ENCODE data around the gene CAPN9.

The CAPN9 gene

DNA sequence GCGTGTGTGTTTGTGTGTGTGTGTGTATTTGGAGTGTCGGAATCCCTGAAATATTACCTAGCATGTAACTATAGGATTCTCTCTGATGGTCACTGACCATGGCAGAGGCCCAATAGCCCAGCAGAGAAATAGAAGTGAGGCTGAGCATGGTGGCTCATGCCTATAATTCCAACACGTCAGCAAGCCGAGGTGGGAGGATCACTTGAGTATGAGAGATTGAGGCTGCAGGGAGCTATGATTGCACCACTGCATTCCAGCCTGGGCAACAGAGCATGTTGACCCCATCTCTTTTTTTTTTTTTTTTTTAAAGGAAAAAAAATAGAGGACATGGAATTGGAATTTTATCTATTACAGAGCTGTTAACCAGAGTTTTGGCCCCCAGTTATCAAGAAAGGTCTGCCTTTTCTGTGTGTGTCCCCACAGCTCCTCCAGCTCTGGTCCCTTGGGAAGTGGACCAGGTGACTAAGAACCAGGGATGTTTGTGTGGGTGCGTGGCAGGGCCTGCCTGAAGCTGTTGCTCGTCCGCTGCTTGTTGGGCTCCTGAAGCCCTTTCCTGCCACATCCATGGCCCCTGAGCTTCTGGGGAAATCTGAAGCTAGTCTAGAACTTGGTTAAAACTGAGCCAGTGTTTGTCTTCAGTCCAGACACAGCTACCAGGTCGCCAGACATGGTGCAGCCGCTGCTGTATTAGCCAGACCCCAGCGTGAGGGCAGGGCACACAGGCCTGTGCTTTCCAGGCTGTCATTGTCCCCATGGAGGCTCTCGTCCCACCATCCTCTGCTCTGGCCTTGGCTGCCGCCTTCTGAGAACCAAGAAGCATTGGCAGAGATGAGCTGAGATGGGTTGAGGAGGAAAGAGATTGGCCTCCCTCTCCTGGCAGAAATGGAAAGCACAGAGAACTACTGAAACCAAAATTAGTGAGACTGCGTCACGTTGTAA is 25.5 kb downstream of the CAPN9 start:
- no peak for DNase-seq

DNA sequence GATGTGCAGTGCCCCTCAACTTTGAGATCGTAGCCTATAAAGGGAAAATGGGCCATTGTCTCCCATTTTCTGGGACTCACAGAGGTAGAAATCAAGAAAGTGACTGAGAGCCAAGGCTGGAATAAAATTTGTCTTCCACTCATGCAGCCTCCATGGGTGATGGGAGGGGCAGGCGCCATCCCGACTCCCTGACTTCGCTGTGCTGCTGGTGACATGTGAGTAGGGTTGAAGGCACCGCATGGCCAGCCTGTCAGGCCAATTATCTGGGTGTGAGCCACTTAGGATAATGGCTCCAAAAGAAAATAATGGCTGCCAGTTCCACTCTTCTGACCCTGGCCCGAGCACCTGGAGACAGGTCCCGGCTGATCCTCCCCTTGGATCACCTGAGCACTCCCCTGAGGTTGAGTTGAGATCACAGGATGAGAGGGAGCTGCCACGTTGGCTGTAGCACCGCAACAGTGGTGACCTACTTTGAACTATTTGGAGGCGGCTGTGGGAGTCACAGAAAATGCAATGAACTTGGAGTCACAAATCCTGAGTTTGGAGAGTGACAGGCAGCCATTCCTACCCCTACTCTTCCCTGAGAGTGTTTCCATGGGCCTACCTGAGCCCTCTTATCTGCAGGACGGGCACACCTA is 26.3 kb downstream of the CAPN9 start:
- peak; percentile 5 for DNase-seq

DNA sequence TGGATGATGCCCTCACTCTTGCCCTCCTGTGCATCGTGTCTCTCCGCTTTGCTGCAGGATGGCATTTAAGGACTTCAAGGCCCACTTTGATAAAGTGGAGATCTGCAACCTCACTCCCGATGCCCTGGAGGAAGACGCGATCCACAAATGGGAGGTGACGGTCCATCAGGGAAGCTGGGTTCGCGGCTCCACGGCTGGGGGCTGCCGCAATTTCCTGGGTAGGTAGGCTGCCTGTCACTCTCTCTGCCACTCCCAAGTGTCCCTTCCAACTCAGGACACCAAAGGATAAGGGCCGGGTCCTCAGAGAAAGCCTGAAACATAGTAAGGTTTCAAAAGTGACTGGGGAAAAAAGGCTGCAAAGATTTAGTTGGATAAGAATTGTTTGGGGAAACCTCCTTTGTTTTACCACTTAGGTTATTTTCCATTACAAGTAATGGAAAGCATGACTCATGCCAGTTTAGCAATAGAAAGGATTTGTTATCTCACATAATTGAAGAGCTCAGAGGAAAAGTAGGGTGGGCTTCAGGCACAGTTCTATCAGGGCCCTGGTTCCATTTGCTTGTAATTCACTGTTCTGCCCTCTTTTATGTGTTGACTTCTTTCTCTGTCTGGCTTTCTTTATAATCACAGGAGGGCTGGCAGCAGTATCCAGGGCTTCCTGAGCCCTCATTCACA is 31.9 kb downstream of the CAPN9 start:
- DNase-seq, result no peak

DNA sequence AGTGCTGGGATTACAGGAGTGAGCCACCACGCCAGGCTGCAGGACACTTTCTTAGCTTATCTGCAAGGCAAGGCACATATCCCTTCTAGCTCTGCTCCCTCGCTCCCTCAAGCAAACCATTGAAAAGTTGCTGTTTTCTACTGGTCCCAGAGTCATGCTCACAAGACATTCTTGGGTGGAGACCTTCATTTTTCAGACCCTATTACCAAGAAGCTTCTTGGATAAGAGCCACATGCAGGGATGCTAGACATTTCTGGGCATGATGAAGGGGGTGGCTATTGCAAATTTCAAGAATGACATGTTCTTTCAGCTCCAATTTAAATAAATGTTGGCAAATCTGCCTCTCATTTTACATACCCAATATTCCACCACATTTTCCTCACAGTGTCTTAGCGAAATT is 33.9 kb downstream of the CAPN9 start:
- DNase-seq, result no peak

DNA sequence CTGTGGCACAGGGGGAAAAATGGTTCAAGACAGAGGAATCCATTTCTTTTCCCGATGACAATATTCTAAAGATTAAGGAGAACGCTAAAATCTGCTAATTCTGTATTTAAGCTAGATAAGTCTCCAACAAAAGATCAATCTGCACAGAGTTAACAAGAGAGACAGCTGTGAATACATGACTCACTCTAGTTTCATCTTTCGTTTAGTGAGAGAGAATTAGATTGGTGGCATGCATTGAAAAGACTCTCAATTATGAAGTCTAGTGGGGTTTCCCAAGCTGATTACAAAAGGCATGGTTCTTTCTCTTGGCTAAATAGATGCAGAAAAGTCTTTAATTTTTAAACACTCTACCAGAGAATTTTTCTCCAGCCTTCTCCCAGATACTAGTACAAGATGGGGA is 34.4 kb downstream of the CAPN9 start:
- no peak for DNase-seq

DNA sequence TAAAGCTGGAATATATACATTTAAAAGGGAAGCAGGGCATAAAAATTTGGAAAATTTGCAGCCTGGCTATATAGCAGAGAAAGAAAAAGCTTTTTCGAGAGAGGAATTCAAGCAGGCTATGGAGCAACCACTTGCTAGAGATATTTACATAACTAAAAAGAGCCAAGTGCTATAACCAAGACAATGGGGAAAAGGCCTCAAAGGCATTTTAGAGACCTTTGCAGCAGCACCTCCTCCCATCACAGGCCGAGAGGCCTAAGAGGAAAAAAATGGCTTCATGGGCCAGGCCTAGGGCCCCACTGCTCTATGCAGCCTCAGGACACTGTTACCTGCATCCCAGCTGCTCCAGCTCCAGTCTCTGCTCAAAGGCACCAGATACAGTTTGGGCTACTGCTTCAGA is 37.0 kb downstream of the CAPN9 start:
- no peak for DNase-seq

DNA sequence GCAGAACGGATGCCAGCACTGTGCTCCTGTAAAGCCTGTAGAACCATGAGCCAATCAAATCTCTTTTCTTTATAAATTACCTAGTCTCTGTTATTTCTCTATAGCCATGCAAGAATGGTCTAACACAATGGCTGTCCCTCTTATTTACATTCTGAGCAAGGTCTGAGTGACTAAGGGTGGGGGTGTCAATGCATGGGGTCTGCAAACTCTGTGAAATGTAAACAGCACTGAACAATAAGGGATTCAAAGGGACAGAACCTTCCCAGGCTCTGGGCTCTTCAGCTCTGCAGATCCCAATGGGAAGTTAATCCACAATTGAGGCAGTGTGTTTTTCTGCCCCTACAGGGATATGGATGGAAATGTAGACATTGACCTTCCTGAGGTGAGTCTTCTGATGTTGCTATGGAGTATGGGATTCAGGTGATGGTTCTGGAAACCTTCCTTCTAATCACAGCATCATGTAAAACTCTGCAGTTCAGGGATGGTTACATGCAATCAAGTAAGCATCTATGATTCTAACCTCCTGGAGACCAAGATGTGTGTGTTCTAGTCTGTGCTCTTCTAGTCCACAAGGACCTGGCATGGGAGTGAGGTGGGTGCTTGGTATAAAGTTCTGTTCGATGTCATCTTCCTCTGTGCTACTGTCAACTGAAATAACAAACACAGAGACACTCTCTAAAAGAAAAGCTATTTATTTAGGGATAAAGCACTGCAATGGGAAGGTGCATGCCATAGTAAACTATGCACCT is 38.6 kb downstream of the CAPN9 start:
- no peak for DNase-seq

DNA sequence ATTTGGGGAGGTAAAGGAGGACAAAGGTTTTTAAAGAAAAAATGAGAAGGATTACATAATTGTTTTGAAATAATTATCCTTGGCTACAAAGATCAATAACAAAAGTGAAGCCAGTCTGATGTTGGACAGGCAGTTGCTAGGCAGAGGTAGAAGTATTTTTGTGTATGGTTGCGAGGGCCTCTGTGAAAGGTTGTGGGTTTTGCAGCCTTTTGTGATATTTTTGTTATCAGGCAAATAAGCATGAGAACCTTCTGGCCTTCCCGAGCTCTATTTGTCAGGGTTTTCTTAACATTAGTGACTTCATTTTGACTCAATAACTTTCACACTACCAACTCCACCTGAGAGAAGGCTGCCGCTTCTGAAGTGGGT is 39.2 kb downstream of the CAPN9 start:
- DNase-seq, result no peak

- DNase-seq, result no peak
Observed at GRCh38 chr1:230787471-230787870, 40.3 kb downstream of the CAPN9 start.

GRCh38 chr1:230788561-230789275 is 41.5 kb downstream of the CAPN9 start:
- DNase-seq, result no peak

DNA sequence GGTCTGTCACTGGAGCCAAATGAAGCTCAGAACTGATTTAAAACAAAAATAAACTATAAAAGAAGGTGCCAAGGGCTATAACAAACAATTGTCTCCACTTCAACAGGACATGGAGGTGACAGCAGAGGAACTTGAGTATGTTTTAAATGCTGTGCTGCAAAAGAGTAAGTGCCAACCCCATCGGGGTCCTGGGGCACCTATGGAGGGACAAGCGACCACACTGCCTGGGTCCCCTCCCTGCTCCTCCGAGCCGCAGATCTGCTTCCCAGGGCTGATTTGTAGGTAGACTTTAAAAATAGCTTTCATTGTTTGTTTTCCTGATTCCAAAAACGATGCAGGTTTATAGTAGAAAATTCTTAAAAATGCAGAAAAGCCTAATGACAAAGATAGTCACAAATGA is 42.8 kb downstream of the CAPN9 start:
- no peak for DNase-seq

- DNase-seq, result no peak
Observed at GRCh38 chr1:230791986-230792564, 44.9 kb downstream of the CAPN9 start.

DNA sequence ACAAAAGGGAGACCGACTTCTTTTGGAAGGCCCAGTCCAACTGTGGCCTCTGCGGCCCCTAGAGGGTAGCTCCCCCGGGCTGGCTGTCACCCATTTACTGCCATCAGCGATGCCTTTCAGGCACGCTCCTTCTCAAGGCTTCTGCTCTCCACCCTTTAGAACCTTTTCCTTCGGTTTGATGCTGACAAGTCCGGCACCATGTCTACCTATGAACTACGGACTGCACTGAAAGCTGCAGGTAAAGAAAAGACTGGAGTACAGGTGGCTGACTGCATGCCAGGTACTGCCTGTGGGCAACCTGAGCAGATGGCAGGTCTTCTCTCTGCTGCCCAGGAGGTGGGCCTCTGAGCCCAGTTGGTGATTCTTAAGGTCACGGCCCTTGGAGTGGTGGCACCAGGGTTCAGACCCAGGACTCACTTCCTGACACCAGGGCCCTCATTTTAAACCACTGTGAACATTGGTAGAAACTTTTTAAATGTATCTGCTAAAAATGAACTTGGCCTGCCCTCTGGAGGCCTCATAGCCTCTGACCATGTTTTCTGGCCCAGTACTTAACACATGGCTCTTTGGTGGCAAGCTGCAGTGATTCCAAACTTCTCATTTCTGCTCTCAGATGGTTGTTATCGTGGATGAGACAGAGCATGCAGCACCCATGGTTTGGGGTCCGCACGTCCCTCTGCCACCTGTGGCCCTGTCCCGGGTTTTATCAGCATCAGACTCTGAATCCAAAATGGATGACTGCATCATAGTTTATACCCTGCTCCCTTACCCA is 45.7 kb downstream of the CAPN9 start:
- DNase-seq, result no peak

GRCh38 chr1:230793463-230793745 is 46.2 kb downstream of the CAPN9 start:
- DNase-seq, result no peak

GRCh38 chr1:230794431-230794830 is 47.2 kb downstream of the CAPN9 start:
- no peak for DNase-seq

- DNase-seq, result no peak
Observed at GRCh38 chr1:230794871-230795605, 47.9 kb downstream of the CAPN9 start.

DNA sequence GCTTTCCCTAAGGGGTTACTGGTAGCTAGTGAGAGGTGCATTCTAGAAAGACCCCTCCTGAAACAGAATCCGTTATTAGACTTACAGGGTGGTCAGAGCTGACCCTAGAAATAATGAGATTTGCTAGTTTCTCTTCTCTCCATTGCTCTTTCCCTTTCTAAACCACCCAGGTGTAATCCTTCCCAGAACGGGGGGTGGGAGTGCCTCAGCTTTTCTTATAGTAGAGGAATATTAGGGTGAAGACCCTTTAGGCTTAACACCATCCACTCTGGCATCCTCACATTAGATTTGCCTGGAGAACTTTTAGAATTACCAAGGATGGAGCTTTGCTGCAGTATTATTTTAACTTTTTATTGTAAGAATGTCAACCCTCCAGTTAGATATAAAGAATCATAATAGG is 49.4 kb downstream of the CAPN9 start:
- no peak for DNase-seq

- no peak for DNase-seq
Observed at GRCh38 chr1:230797376-230797920, 50.3 kb downstream of the CAPN9 start.

- no peak for DNase-seq
Observed at GRCh38 chr1:230797942-230798365, 50.8 kb downstream of the CAPN9 start.

GRCh38 chr1:230798491-230798890 is 51.3 kb downstream of the CAPN9 start:
- no peak for DNase-seq

Data from NCI-H748 treated with DMSO at 0.1 percent for 48 hours (cell line).